ENCODE results near the gene PLCL2.

DNA sequence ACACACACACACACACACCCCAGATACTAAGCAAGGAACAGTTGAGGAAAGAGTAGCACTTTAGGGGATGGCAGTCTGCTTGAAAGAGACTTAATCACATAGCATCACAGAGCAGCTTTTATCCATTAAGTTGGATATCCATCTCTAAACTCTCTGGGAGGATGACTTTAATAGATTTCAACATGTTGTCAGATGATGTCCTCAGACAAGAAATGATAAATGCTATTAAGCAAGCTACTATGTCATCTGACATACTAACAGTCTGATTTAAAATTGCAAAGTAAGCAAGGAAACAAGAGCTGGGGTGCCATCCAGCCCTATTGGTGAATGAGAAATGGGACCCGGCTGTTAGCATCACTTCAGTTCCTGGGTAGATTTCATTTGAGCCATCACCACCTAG, 136.9 kb downstream of the PLCL2 start:
- no peak for TF ChIP-seq TAF1 (IDR thresholded peaks at IDR 0.05; ENCODE audit: low read depth, low read length)
- TF ChIP-seq POLR2A (IDR thresholded peaks at IDR 0.05; ENCODE audit: low read depth, low read length), result no peak
- no peak for TF ChIP-seq POU2F2 (IDR thresholded peaks at IDR 0.05; ENCODE audit: low read depth, low read length)
- no peak for TF ChIP-seq POLR2AphosphoS5 (IDR thresholded peaks at IDR 0.05; ENCODE audit: low read depth, low read length)
- TF ChIP-seq PAX5 (IDR thresholded peaks at IDR 0.05; ENCODE audit: insufficient read depth, low read length, severe bottlenecking), result no peak
- no peak for TF ChIP-seq SPI1 (IDR thresholded peaks at IDR 0.05; ENCODE audit: low read depth, low read length)
